NCI-H524 (cell line): ENCODE results near the gene RAB28.
A peak's percentile ranks its signal among the peaks of the same experiment; 100 is the strongest.

Experiments used
- DNase-seq, 2 experiments: peaks; one replicate each; lab custom pipeline; 2025; lab: John Stamatoyannopoulos, UW

RAB28 gene

DNA sequence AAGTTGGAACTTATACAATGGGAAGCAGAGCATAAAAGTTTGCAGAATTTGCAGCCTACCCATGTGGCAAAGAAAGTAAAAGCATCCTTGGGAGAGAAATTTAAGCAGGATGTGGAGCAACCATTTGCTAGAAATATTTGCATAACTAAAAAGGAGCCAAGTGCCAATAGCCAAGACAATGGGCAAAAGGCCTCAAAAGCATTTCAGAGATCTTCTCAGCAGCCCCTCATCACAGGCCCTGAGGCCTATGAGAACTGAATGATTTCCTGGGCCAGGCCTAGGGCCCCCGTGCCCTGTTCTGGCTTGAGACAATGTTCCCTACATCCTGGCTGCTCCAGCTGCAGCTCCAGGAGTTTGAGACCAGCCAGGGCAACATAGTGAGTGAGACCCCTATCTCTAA, 25.3 kb upstream of the RAB28 start:
- no peak for DNase-seq

GRCh38 chr4:13504374-13504773, 20.2 kb upstream of the RAB28 start:
- no peak for DNase-seq

- DNase-seq: no peak
Observed at GRCh38 chr4:13498469-13498868, 14.3 kb upstream of the RAB28 start.

GRCh38 chr4:13496605-13497004, 12.5 kb upstream of the RAB28 start:
- peak in 1 of 2 experiments; percentile 35 for DNase-seq

- no peak for DNase-seq
Observed at GRCh38 chr4:13495753-13496152, 11.6 kb upstream of the RAB28 start.

GRCh38 chr4:13493793-13494192, 9.7 kb upstream of the RAB28 start:
- no peak for DNase-seq

- DNase-seq: peak; percentile 49 to 81
Observed at GRCh38 chr4:13492747-13493146, 8.6 kb upstream of the RAB28 start.

GRCh38 chr4:13484749-13485221, 645 bp upstream of the RAB28 start:
- DNase-seq: no peak

DNA sequence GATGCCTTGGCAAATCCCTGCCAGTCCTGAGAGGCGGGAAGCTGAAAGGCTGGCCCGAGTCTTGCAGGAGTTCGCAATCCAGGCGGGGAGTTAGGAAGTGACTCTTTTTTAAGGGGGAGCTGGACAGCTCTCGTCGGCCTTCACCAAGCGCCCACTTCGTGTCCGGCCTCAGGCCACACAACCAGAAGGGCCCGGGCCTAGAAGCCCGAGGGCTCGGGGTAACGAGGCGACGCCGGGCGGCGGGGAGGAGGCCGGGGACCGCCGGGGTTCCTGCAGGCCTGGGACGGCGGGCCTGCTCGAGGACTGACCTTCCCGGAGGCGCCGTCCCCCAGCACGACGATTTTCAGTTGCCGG, 395 bp downstream of the RAB28 start:
- DNase-seq: no peak

DNA sequence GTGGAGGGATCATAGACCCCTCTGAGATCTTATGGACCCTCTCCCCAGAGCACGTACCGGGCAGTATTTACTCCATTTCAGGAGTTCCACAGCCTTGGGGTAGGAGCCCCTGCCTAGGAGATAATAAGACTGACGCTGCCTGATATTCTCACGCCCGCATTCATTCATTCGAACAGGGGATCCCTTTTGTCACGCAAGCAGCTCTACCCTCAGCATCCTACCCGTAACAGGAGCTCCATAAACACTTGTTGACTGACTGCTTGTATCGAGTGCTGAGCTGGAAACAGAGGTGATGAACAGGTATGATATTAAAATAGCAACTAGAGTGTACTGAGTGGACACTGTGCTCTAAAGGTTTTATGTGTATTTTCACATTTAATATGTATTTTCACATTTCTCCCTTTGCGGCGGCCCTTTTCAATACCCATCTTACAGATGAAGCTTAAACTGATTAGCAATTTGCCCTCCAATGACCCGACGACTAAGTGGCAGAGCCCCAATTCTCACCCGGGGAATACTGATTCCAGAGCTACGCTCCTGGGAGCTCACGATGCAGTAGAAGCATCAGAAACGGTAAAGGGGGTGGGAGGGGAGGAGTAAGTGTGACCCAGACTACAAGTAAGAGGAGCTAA, 888 bp downstream of the RAB28 start:
- DNase-seq: peak; percentile 41 to 71

DNA sequence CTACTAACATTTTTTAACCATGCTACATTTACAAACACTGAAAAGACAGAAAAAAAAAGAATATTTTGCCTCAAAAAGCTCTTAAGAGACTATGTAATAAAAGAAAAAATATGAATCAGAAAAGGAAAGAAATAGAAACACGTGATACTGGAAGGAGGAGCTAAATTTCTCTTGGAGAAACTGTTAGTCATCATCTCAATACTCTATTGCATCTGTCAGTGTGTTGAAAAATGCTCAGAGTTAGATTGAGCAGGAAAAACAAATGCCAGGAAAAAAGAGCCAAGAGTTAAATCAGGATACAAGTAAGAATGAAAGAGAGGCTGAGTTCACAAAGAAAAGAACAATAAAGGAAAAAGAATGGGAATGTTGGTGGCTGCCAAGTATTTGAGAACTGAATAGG, 2.6 kb downstream of the RAB28 start:
- no peak for DNase-seq

- no peak for DNase-seq
Observed at GRCh38 chr4:13478707-13479106, 5.4 kb downstream of the RAB28 start.

DNA sequence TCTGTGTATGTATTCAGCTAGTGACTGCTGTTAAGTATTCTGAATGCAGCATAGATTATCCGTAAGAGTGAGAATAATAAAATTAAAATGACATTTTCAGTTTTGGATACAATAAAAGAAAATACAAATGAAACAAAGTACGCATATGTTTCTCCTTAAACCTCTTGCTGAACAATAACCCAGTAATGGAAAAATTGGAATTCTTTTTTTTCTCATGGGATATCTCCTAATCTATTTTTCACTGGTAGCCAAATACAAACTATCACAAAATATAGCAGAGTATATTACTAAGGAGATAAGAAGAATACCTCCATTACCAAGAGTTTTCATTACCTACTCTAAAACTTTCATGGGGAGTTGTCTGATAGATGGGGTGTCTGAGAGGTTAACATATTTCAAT, 6.0 kb downstream of the RAB28 start:
- DNase-seq: no peak

DNA sequence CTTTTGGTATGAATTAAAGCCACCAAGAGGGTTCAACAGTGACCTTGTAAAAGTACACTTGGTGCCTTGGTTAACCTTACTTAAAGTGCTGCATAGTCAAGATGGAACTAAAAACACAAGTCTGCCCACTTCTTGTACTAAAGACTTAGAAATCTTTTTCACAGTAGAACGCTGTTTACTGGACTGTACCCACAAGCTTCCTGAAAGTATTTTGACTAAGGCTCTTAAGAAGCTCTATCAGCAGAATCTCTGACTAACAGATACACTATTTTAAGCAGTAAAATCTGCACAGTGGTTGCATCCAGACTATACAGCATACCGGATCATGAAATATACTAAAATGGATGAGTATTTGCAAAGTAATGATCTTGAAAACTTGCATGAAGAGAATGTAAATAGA, 7.2 kb downstream of the RAB28 start:
- DNase-seq: no peak

- no peak for DNase-seq
Observed at GRCh38 chr4:13476152-13476551, 8.0 kb downstream of the RAB28 start.

DNA sequence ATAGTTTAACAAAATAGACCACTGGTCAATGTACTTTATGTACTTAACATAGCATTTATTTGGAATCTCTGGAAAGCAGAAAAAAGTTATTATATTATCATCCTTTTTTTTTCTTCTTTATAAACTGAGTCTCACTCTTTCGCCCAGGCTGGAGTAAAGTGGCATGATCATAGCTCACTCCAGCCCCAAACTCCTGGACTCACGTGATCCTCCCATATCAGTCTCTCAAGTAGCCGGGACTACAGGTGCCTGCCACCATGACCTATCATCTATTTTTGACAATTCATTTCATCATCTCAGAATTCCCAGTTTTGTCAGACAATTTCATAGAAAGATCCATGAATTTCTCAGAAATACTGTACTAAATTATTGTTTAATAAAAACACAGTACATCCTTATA, 12.7 kb downstream of the RAB28 start:
- no peak for DNase-seq

DNA sequence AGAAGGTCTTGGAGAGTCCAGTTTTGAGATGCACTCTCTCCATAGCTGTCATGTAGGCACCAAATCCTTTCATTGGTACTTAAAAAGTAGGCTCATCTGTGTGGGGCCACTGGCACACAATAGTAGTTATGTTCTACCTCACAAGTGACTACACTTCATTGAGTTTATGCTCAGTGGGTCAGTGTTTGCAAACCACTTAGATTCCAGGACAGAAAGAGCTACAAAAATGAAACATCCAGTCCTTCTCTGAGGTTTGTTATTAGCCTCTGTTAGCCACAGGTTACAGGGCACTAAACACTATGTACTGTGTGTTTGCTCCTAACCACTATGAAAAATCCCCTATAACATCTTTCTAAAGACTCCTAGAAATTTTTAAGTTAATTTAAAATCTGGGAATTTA, 13.8 kb downstream of the RAB28 start:
- DNase-seq: no peak

GRCh38 chr4:13464973-13465372, 19.2 kb downstream of the RAB28 start:
- DNase-seq: no peak

DNA sequence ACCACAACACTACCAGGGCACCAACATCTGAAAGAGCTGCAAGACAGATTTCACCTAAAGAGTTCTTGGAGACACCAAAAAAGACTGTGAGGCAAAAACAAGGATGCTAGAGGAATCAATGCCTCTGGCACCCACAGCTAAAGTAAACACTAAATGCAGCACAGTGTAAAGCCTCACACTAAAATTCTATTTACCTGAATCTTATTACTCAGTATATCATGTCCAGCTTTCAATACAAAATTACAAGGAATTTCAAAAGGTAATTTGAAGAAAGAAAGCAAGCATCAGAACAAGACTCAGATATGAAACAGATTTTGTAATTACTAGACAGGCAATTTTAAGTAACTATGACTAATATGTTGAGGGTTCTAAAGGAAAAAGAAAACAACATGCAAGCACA, 19.6 kb downstream of the RAB28 start:
- DNase-seq: no peak

DNA sequence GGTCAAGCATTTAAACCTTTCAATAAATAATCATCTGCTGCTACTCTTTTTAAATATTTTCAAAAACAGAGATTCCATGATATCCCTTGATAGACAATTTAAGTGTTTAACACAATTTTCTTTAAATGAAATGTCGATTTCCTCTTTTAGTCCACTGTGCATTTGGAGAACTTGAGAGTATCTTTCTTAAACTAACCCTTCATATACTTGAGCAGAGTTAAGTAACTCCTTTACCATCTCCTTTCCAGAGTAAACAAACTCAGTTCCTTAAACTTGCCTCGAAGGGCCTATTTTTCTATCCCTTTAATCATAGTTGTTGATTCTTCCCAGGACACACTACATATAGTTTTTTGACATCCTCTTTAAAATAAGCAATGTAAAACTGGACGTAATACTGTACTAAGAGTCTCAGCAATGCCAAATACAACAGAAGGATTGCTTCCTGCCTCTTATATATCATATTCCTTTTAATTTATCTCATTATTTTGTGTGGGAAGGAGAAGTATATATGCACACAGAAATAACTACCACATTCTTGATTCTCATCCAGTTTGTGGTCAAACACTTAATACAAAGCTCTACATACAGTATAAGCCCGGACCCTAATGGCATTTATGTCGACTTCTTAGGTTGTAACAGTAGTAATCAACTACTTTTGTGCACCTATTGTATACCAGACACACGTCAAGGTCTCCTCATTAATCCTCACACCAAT, 22.8 kb downstream of the RAB28 start:
- no peak for DNase-seq

GRCh38 chr4:13455411-13455810, 28.7 kb downstream of the RAB28 start:
- no peak for DNase-seq

- DNase-seq: no peak
Observed at GRCh38 chr4:13454786-13455185, 29.4 kb downstream of the RAB28 start.

GRCh38 chr4:13452927-13453579, 31.1 kb downstream of the RAB28 start:
- DNase-seq: no peak
